Kidney (tissue), 14 donors: ENCODE measurements around the gene CBLB. TPM values are rescaled to one million over a fixed set of nuclear protein-coding genes. Genes with fewer than 3 reads are reported as not detected.

Experiments
- DNase-seq, 5 donors: peaks; one replicate each; pipeline ENCODE4 v3.0.0-alpha.2; 2013 to 2020
- FAIRE-seq: peaks from 2 replicates; lab custom pipeline; 2012; peaks lifted over from hg19 to GRCh38; lab: Jason Lieb, UNC
- H3K27ac ChIP-seq, 2 donors: one replicate each; pipeline ENCODE4 v1.7.0; 2013; ENCODE audit warnings: low read depth in 2 of 2, low read length in 2 of 2, inconsistent platforms in 1 of 2
- H3K27me3 ChIP-seq: one replicate; pipeline ENCODE4 v1.7.1; 2013; ENCODE audit warnings: low read length, inconsistent platforms; ENCODE audit not compliant: control insufficient read depth, insufficient read depth
- H3K36me3 ChIP-seq, 3 donors: one replicate each; pipeline versions ENCODE4 v1.7.0 to v1.7.1; 2013; ENCODE audit warnings: low read length in 3 of 3, control low read depth in 1 of 3, inconsistent platforms in 1 of 3; ENCODE audit not compliant: insufficient read depth in 3 of 3, control insufficient read depth in 2 of 3
- H3K4me1 ChIP-seq, 3 donors: one replicate each; pipeline versions ENCODE4 v1.7.0 to v1.7.1; 2013; ENCODE audit warnings: low read length in 3 of 3, inconsistent platforms in 1 of 3, low read depth in 1 of 3; ENCODE audit not compliant: control insufficient read depth in 2 of 3, insufficient read depth in 2 of 3
- H3K4me3 ChIP-seq, 3 donors: one replicate each; pipeline versions ENCODE4 v1.7.0 to v1.8.1; 2013; ENCODE audit warnings: low read length in 3 of 3, control low read depth in 1 of 3, inconsistent platforms in 1 of 3
- H3K9ac ChIP-seq, 3 donors: one replicate each; pipeline versions ENCODE4 v1.7.0 to v1.7.1; 2013; ENCODE audit warnings: low read length in 3 of 3, control low read depth in 1 of 3, inconsistent platforms in 1 of 3
- H3K9me3 ChIP-seq, 3 donors: one replicate each; pipeline versions ENCODE4 v1.7.0 to v1.7.1; 2013; ENCODE audit warnings: low read length in 3 of 3, control low read depth in 1 of 3, inconsistent platforms in 1 of 3; ENCODE audit not compliant: control insufficient read depth in 2 of 3, insufficient read depth in 1 of 3
- CTCF ChIP-seq: IDR thresholded peaks from 3 replicates; pipeline ENCODE4 v1.5.1; 2012; ENCODE audit warnings: mild to moderate bottlenecking, moderate library complexity, borderline replicate concordance; ENCODE audit not compliant: insufficient read depth; ENCODE audit errors: extremely low read depth
- intact Hi-C: fragments of 100-400 bp; cut with DNase I; formaldehyde crosslinking; loops from one replicate; pipeline ENCODE4 v1.11.1; 2022
- polyA plus RNA-seq: library from polyadenylated mRNA; stranded (reverse); fragments of 350-450 nt; fragmentation: Illumina TruSeq; extraction: RNeasy Lipid Tissue Mini Kit (QIAGEN cat#74804); gene quantifications from one replicate; pipeline ENCODE4 v1.2.3, GENCODE V29; 2014; ENCODE audit warnings: low read depth, low replicate concordance; ENCODE audit not compliant: insufficient read depth
- total RNA-seq: library from RNA; stranded (reverse); fragmentation: NEBNext Ultra II Directional; extraction: Animal tissue kit (Norgen Biotek cat#: 25700); gene quantifications from one replicate; pipeline ENCODE4 v1.2.1, GENCODE V29; 2021
- donor health status: control.
- donor health status: control.
- donor health status: control.
- donor health status: control.
- donor health status: control.
- donor health status: DM: yes; HTN: yes; CAD: no.
- donor health status: Normal renal cell carcinoma (clear cell type).

The CBLB gene
- total and polyA plus RNA-seq, 2 donors from 2014 or later: 7.7 to 48.4 TPM

- Histone ChIP-seq H3K36me3 (no peaks in the 10 kb centered on the region), H3K27ac (no peak overlapping the region), H3K9me3 (no peaks in the 10 kb centered on the region), H3K9ac (no peak overlapping the region), H3K4me3 (no peak overlapping the region), H3K27me3 (no peaks in the 10 kb centered on the region), H3K4me1 (no peaks in the 10 kb centered on the region)
- no peak for FAIRE-seq
- no peak for TF ChIP-seq CTCF
- intact Hi-C loops: no loop called here
- DNase-seq: peak in 1 of 5 donors; percentile 33
Observed at GRCh38 chr3:105608623-105609022, 260.2 kb downstream of the CBLB start.

- H3K9ac ChIP-seq: no peak overlapping the region
- DNase-seq: no peak
- no peaks in the 10 kb centered on the region for H3K27me3 ChIP-seq
- H3K4me3 ChIP-seq: no peak overlapping the region
- no peaks in the 10 kb centered on the region for H3K9me3 ChIP-seq
- no peak for FAIRE-seq
- no peak overlapping the region for H3K27ac ChIP-seq
- intact Hi-C loops: no loop called here
- TF ChIP-seq CTCF: no peak
- H3K36me3 ChIP-seq: no peaks in the 10 kb centered on the region
- no peaks in the 10 kb centered on the region for H3K4me1 ChIP-seq
Observed at GRCh38 chr3:105606016-105606415, 262.8 kb downstream of the CBLB start.
